ACC112 (cell line): ENCODE results near the gene TAS2R7.

Source experiments
- H2AFZ ChIP-seq: fragments of 200-600 bp; sonication (generic); one replicate; pipeline ENCODE4 v1.6.0; 2017; ENCODE audit warnings: antibody characterized with exemption, low read length; ENCODE audit not compliant: unreplicated experiment
- H3K27ac ChIP-seq: fragments of 200-600 bp; sonication (generic); 2 replicates; pipeline ENCODE4 v1.5.1; 2014; ENCODE audit warnings: low read depth, mild to moderate bottlenecking, antibody characterized with exemption, low read length, moderate library complexity
- H3K27me3 ChIP-seq: fragments of 200-600 bp; sonication (generic); 2 replicates; pipeline ENCODE4 v1.6.1; 2014; ENCODE audit warnings: mild to moderate bottlenecking, antibody characterized with exemption, low read length, moderate library complexity, mixed read lengths; ENCODE audit not compliant: insufficient read depth
- H3K36me3 ChIP-seq: fragments of 200-600 bp; sonication (generic); 2 replicates; pipeline ENCODE4 v1.6.1; 2016; ENCODE audit warnings: mild to moderate bottlenecking, antibody characterized with exemption, low read length, moderate library complexity, mixed read lengths; ENCODE audit not compliant: insufficient read depth
- H3K4me1 ChIP-seq: fragments of 200-600 bp; sonication (generic); one replicate; pipeline ENCODE4 v1.6.1; 2016; ENCODE audit warnings: low read length, mixed read lengths; ENCODE audit not compliant: insufficient read depth, unreplicated experiment, control insufficient read depth
- H3K4me3 ChIP-seq: fragments of 200-600 bp; sonication (generic); 2 replicates; pipeline ENCODE4 v1.5.1; 2014; ENCODE audit warnings: mild to moderate bottlenecking, low read depth, low read length
- H3K79me2 ChIP-seq: fragments of 200-600 bp; sonication (generic); one replicate; pipeline ENCODE4 v1.6.0; 2016; ENCODE audit warnings: low read length; ENCODE audit not compliant: control insufficient read depth, unreplicated experiment, insufficient read depth

TAS2R7 gene, protein sequence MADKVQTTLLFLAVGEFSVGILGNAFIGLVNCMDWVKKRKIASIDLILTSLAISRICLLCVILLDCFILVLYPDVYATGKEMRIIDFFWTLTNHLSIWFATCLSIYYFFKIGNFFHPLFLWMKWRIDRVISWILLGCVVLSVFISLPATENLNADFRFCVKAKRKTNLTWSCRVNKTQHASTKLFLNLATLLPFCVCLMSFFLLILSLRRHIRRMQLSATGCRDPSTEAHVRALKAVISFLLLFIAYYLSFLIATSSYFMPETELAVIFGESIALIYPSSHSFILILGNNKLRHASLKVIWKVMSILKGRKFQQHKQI

DNA sequence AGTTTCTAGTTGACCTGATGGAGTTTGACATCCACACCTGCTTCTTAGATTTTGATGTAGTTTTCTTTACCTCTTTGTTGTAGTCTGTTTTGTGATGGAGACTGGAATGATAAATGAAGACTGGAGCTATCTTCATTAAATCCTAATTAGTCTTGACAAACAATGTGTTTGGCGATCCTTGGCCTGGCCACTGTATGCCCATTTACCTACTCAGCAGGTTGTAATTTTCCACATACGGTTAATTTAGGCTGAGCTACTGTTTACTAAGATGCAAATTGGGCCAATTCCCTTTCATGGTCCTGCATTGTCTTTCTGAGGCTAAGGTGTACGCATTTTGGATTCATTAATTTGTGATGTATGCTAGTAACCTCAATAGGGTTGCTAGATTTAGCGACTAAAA is at the start of gene TAS2R7:
TAS2R7 (minus strand) TSS at position 41 of the 400 bp plus-strand sequence. CDS start 57 bp downstream, outside the sequence.
- Histone ChIP-seq H3K4me3 (no peak within 1 kb of the TSS), H2AFZ (no peak within 1 kb of the TSS), H3K36me3 (no peaks in the 10 kb centered on the region), H3K27me3 (peaks cover 61% of the 10 kb centered on the region), H3K27ac (no peak within 1 kb of the TSS), H3K4me1 (no peaks in the 10 kb centered on the region), H3K79me2 (no peaks in the 10 kb centered on the region)

GRCh38 chr12:10851243-10851858 is 48.9 kb upstream of the TAS2R7 start:
- Histone ChIP-seq H2AFZ (no peak overlapping the region), H3K36me3 (no peaks in the 10 kb centered on the region), H3K27ac (no peak overlapping the region), H3K27me3 (no peaks in the 10 kb centered on the region), H3K79me2 (no peaks in the 10 kb centered on the region), H3K4me1 (no peaks in the 10 kb centered on the region), H3K4me3 (no peak overlapping the region)

DNA sequence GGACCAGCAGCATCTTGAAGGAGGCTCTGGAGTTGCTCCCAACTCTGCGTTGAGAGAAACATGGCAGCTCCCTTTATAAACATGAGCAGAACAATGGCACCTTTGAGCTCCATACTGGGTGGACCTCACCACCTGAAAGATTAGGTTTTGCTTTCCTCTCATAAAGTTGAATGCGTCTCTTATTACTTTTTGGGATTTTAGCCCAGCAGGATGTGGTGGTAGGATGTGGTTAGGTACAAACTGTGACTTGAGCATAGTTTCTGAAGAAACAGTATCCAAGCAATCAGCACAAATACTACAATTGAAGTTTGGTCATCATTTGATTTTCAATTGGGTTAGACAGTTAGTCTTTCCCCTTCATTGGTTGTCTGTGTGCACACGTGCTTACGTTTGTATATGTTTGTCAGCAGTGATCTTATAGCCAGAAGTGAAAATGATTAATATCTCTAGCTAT is 47.0 kb upstream of the TAS2R7 start, which contains the start of gene PRR4:
PRR4 (minus strand) TSS at position 51 of the 454 bp plus-strand sequence; CDS start at position 13, 38 bp downstream.
- Histone ChIP-seq H3K79me2 (no peaks in the 10 kb centered on the region), H3K36me3 (no peaks in the 10 kb centered on the region), H3K27me3 (no peaks in the 10 kb centered on the region), H3K4me3 (no peak within 1 kb of the TSS), H2AFZ (no peak within 1 kb of the TSS), H3K27ac (no peak within 1 kb of the TSS), H3K4me1 (no peaks in the 10 kb centered on the region)

DNA sequence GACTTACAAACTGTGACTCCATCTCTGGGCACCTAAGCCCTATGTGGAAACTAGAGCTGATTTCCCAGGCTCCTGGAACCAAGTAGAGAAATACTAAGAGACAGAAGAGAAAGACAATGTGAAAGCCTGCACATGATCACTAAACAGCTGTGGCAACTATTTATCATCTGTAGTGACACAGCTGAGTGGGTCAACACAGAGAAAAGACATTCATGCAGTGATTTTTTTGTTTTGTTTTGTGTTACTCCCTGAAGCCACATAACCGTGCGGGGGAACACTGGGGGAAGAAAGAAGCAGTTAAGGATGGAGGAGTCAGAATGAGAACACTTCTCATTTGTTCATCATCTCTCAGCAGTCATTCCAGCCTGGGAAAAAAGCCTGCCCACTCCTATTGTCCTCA is 45.3 kb upstream of the TAS2R7 start:
- Histone ChIP-seq H3K27me3 (no peaks in the 10 kb centered on the region), H3K27ac (no peak overlapping the region)

GRCh38 chr12:10842862-10843261 is 40.4 kb upstream of the TAS2R7 start:
- no peaks in the 10 kb centered on the region for H3K27me3 ChIP-seq
- H3K4me1 ChIP-seq = no peaks in the 10 kb centered on the region
- H3K27ac ChIP-seq = no peak overlapping the region
- no peak overlapping the region for H2AFZ ChIP-seq
- no peaks in the 10 kb centered on the region for H3K36me3 ChIP-seq
- H3K4me3 ChIP-seq = no peak overlapping the region
- no peaks in the 10 kb centered on the region for H3K79me2 ChIP-seq

More for the DNA sequence above, 45.3 kb upstream of the TAS2R7 start:
- Histone ChIP-seq H3K79me2 (no peaks in the 10 kb centered on the region), H2AFZ (no peak overlapping the region), H3K4me3 (no peak overlapping the region), H3K4me1 (no peaks in the 10 kb centered on the region), H3K36me3 (no peaks in the 10 kb centered on the region)

- no peak overlapping the region for H2AFZ ChIP-seq
- no peaks in the 10 kb centered on the region for H3K4me1 ChIP-seq
- no peaks in the 10 kb centered on the region for H3K27me3 ChIP-seq
- no peaks in the 10 kb centered on the region for H3K79me2 ChIP-seq
- no peaks in the 10 kb centered on the region for H3K36me3 ChIP-seq
- no peak overlapping the region for H3K27ac ChIP-seq
- H3K4me3 ChIP-seq = no peak overlapping the region
Observed at GRCh38 chr12:10838461-10838860, 36.0 kb upstream of the TAS2R7 start.

DNA sequence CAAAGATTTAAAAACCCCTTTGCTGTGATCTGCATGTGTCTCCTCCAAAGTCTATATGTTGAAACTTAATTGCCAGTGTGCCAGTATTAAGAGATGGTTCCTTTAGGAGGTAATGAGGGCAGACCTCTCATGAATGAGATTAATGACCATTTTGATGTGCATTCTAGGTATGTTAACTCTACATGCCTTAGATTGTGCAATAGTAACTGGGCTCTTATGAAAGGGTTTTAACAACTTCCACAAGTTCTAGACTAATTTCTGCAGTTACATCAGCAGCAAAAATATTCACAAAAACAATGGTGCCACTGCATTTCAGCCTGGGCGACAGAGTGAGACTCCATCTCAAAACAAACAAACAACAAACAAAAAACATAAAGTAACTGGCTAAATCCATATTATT is 27.6 kb upstream of the TAS2R7 start:
- no peak overlapping the region for H2AFZ ChIP-seq

GRCh38 chr12:10826258-10826657 is 23.8 kb upstream of the TAS2R7 start, which contains the start of gene TAS2R10:
Gene TAS2R10 (minus strand): TSS chr12:10826358. CDS start chr12:10826269, 89 bp downstream.
- Histone ChIP-seq H3K36me3 (no peaks in the 10 kb centered on the region), H3K79me2 (no peaks in the 10 kb centered on the region), H3K27me3 (no peaks in the 10 kb centered on the region), H3K4me1 (no peaks in the 10 kb centered on the region), H3K27ac (no peak within 1 kb of the TSS), H3K4me3 (no peak within 1 kb of the TSS), H2AFZ (no peak within 1 kb of the TSS)

More for the DNA sequence above, 27.6 kb upstream of the TAS2R7 start:
- H3K79me2 ChIP-seq = no peaks in the 10 kb centered on the region
- H3K27me3 ChIP-seq = no peaks in the 10 kb centered on the region
- H3K4me1 ChIP-seq = no peaks in the 10 kb centered on the region
- no peaks in the 10 kb centered on the region for H3K36me3 ChIP-seq
- no peak overlapping the region for H3K27ac ChIP-seq
- H3K4me3 ChIP-seq = no peak overlapping the region

- no peak overlapping the region for H2AFZ ChIP-seq
- H3K36me3 ChIP-seq = no peaks in the 10 kb centered on the region
- H3K79me2 ChIP-seq = no peaks in the 10 kb centered on the region
- no peak overlapping the region for H3K27ac ChIP-seq
- H3K27me3 ChIP-seq = no peaks in the 10 kb centered on the region
- H3K4me1 ChIP-seq = no peaks in the 10 kb centered on the region
- no peak overlapping the region for H3K4me3 ChIP-seq
Observed at GRCh38 chr12:10824957-10825356, 22.5 kb upstream of the TAS2R7 start.

DNA sequence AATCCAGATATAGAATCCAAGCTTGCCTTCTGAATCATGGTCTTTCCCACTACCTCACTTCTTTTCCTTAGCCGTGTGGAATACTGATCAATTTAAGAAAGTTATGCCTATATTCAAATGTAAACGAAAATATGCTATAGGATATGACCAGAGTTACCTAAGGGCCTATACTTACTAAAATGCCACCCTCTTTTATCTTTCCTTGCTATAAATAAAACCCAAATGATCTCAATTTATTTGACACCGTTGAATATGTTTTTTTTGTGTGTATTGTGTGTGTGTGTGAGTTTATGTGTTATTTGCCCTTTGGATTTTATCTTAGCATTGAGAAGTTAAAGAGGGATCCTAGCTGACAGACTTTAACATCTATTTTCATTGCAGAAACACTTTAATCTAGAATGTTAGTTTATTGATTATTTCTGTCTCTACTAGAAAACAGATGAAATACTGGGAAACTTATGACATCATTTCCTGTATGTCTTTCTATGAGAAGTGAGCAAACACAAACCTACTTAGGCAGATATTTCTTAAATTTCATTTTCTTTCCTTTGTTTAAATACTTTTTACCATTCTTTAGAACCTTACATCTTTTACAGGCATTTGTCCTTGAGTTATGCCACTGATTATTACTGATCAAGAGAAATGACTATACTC is 9.6 kb upstream of the TAS2R7 start:
- no peak overlapping the region for H2AFZ ChIP-seq
- H3K27me3 ChIP-seq = peaks cover 20% of the 10 kb centered on the region
- no peak overlapping the region for H3K27ac ChIP-seq
- no peaks in the 10 kb centered on the region for H3K4me1 ChIP-seq
- H3K36me3 ChIP-seq = no peaks in the 10 kb centered on the region
- H3K79me2 ChIP-seq = no peaks in the 10 kb centered on the region
- H3K4me3 ChIP-seq = no peak overlapping the region
